Measurements from ENCODE around the gene PCGF1. TPM values are rescaled to one million over a fixed set of nuclear protein-coding genes. Genes with fewer than 3 reads are reported as not detected.

The PCGF1 gene
- total and polyA plus RNA-seq, 2 of the 13 experiments (the other 11 are each of a cell fraction or from before 2014, with no cell fraction given), result 20.4 to 22.6 TPM

GRCh38 chr2:74502147-74502719, 5.3 kb downstream of the PCGF1 start (continued):
- TF ChIP-seq DRAP1 (CRISPR knock-in tag; IDR thresholded peaks at IDR 0.05) (peak; percentile 84), YEATS2 (CRISPR knock-in tag; IDR thresholded peaks at IDR 0.05; ENCODE audit: borderline replicate concordance) (peak; percentile 33; the same call in 1 of the 2 replicates), ZNF543 (CRISPR knock-in tag; IDR thresholded peaks at IDR 0.05) (peak; percentile 44), CBX1 (IDR thresholded peaks at IDR 0.05; ENCODE audit: low read depth) (no peak), ZNF546 (CRISPR knock-in tag; conservative IDR thresholded peaks at IDR 0.05) (no peak), ZNF20 (CRISPR knock-in tag; IDR thresholded peaks at IDR 0.05) (no peak), ZNF260 (CRISPR knock-in tag; IDR thresholded peaks at IDR 0.05; ENCODE audit: borderline replicate concordance, low read depth) (no peak), ZBTB4 (CRISPR knock-in tag; IDR thresholded peaks at IDR 0.05; ENCODE audit: borderline replicate concordance) (no peak), ZNF264 (CRISPR knock-in tag; IDR thresholded peaks at IDR 0.05) (peak; percentile 40; the same call in 1 of the 2 replicates), KDM6A (CRISPR knock-in tag; IDR thresholded peaks at IDR 0.05; ENCODE audit: low read depth) (peak; percentile 89; the same call in 1 of the 2 replicates), DBP (CRISPR knock-in tag; IDR thresholded peaks at IDR 0.05; ENCODE audit: not compliant biosample characterization) (no peak), TERF1 (CRISPR knock-in tag; IDR thresholded peaks at IDR 0.05) (no peak; the same call in 1 of the 2 replicates), FLYWCH1 (CRISPR knock-in tag; IDR thresholded peaks at IDR 0.05) (0 out of 2 replicates have a peak, but pooled peaks have one; percentile 72), NR2F6 (IDR thresholded peaks at IDR 0.05) (peak; percentile 86), NR2F6 (CRISPR knock-in tag; IDR thresholded peaks at IDR 0.05) (peak; percentile 89), RNF219 (CRISPR knock-in tag; IDR thresholded peaks at IDR 0.05) (no peak), AGO1 (IDR thresholded peaks at IDR 0.05; ENCODE audit: low read depth, low read length, poor library complexity, severe bottlenecking) (peak; percentile 3), DDIT3 (CRISPR knock-in tag; IDR thresholded peaks at IDR 0.05) (no peak), HMGA1 (CRISPR knock-in tag; conservative IDR thresholded peaks at IDR 0.05) (no peak), CREB3 (CRISPR knock-in tag; IDR thresholded peaks at IDR 0.05) (no peak), SRY (CRISPR knock-in tag; IDR thresholded peaks at IDR 0.05) (no peak)
